Neural progenitor cell (in vitro differentiated cells): ENCODE results near the gene P2RX6. TPM values are rescaled to one million over a fixed set of nuclear protein-coding genes. Genes with fewer than 3 reads are reported as not detected.

ENCODE experiments used
- DNase-seq: peaks from one replicate; pipeline ENCODE4 v3.0.0-alpha.2; 2016; ENCODE audit warnings: low spot score
- H2AFZ ChIP-seq: fragments of 200-600 bp; sonication (generic); replicated peaks from 2 replicates; pipeline ENCODE4 v1.6.1; 2016; ENCODE audit warnings: antibody characterized with exemption
- H3F3A ChIP-seq: fragments of 200-600 bp; sonication (generic); 2 replicates; pipeline ENCODE4 v1.6.1; 2016; ENCODE audit warnings: antibody characterized with exemption, low read depth
- H3K27ac ChIP-seq: fragments of 200-600 bp; sonication (generic); 2 replicates; pipeline ENCODE4 v1.5.1; 2016; ENCODE audit warnings: mild to moderate bottlenecking
- H3K27me3 ChIP-seq: fragments of 200-600 bp; sonication (generic); 2 replicates; pipeline ENCODE4 v1.6.1; 2016; ENCODE audit warnings: mild to moderate bottlenecking, moderate library complexity
- H3K36me3 ChIP-seq: fragments of 200-600 bp; sonication (generic); 2 replicates; pipeline ENCODE4 v1.5.1; 2016
- H3K4me1 ChIP-seq: fragments of 200-600 bp; sonication (generic); 2 replicates; pipeline ENCODE4 v1.6.1; 2016; ENCODE audit warnings: mixed run types
- H3K4me2 ChIP-seq: fragments of 200-600 bp; sonication (generic); 2 replicates; pipeline ENCODE4 v1.6.1; 2016
- H3K4me3 ChIP-seq: fragments of 200-600 bp; sonication (generic); 2 replicates; pipeline ENCODE4 v1.5.1; 2016
- H3K79me2 ChIP-seq: fragments of 200-600 bp; sonication (generic); 2 replicates; pipeline ENCODE4 v1.6.1; 2016; ENCODE audit warnings: low read depth
- H3K9ac ChIP-seq: fragments of 200-600 bp; sonication (generic); 2 replicates; pipeline ENCODE4 v1.6.1; 2016
- H3K9me3 ChIP-seq: fragments of 200-600 bp; sonication (generic); 2 replicates; pipeline ENCODE4 v1.5.1; 2016; ENCODE audit warnings: low read depth
- H4K20me1 ChIP-seq: fragments of 200-600 bp; sonication (generic); 2 replicates; pipeline ENCODE4 v1.6.1; 2016; ENCODE audit warnings: low read depth
- H3K27ac Mint-ChIP-seq: 3 replicates; pipeline ENCODE4 v1.8.0; 2021; ENCODE audit warnings: mixed read lengths
- H3K27me3 Mint-ChIP-seq: 2 replicates; pipeline ENCODE4 v1.8.0; 2022; ENCODE audit warnings: low read depth, mild to moderate bottlenecking, inconsistent platforms, moderate library complexity, mixed read lengths; ENCODE audit not compliant: insufficient read depth
- H3K36me3 Mint-ChIP-seq: 3 replicates; pipeline ENCODE4 v1.8.0; 2021; ENCODE audit warnings: mixed read lengths
- H3K4me1 Mint-ChIP-seq: 3 replicates; pipeline ENCODE4 v1.8.0; 2021; ENCODE audit warnings: mixed read lengths
- H3K4me3 Mint-ChIP-seq: 3 replicates; pipeline ENCODE4 v1.8.0; 2021; ENCODE audit warnings: mild to moderate bottlenecking, moderate library complexity, mixed read lengths
- H3K9me3 Mint-ChIP-seq: 3 replicates; pipeline ENCODE4 v1.8.0; 2020; ENCODE audit warnings: mixed read lengths
- EZH2 ChIP-seq: fragments of 200-600 bp; sonication (generic); IDR thresholded peaks from 2 replicates; pipeline ENCODE4 v1.6.1; 2017; ENCODE audit warnings: antibody characterized with exemption, mild to moderate bottlenecking, moderate library complexity
- EZH2phosphoT487 ChIP-seq: fragments of 200-600 bp; sonication (generic); IDR thresholded peaks from 2 replicates; pipeline ENCODE4 v1.6.1; 2017; ENCODE audit warnings: antibody characterized with exemption
- total RNA-seq: library from RNA; depleted of rRNA; stranded (reverse); fragments of >200 nt; gene quantifications from 2 replicates; pipeline ENCODE4 v1.2.3, GENCODE V29; 2015; ENCODE audit warnings: low replicate concordance
- TF ChIP-seq, protein P1 (sequence below): fragments of 200-600 bp; sonication (generic); IDR thresholded peaks from 2 replicates; pipeline ENCODE4 v1.5.1; 2017; ENCODE audit warnings: antibody characterized with exemption, mild to moderate bottlenecking

The P2RX6 gene
- total RNA-seq, 1 donor from 2014 or later: 0.36 TPM

- H3K36me3 Mint-ChIP-seq: no peaks in the 10 kb centered on the region
- no peak overlapping the region for H3K4me2 ChIP-seq
- H3K27ac ChIP-seq: no peak overlapping the region
- H3K4me1 ChIP-seq: peaks cover 45% of the 10 kb centered on the region
- H3K9ac ChIP-seq: no peak overlapping the region
- peaks cover 23% of the 10 kb centered on the region for H3K27me3 Mint-ChIP-seq
- DNase-seq: no peak
- no peak overlapping the region for H2AFZ ChIP-seq
- H3K9me3 Mint-ChIP-seq: no peaks in the 10 kb centered on the region
- H3K9me3 ChIP-seq: no peaks in the 10 kb centered on the region
- H4K20me1 ChIP-seq: peaks cover 8% of the 10 kb centered on the region
- H3K79me2 ChIP-seq: no peaks in the 10 kb centered on the region
- H3K4me3 Mint-ChIP-seq: peak overlapping the region; percentile 33
- TF ChIP-seq EZH2phosphoT487 (no peak), EZH2 (no peak)
- TF ChIP-seq, protein P1, sequence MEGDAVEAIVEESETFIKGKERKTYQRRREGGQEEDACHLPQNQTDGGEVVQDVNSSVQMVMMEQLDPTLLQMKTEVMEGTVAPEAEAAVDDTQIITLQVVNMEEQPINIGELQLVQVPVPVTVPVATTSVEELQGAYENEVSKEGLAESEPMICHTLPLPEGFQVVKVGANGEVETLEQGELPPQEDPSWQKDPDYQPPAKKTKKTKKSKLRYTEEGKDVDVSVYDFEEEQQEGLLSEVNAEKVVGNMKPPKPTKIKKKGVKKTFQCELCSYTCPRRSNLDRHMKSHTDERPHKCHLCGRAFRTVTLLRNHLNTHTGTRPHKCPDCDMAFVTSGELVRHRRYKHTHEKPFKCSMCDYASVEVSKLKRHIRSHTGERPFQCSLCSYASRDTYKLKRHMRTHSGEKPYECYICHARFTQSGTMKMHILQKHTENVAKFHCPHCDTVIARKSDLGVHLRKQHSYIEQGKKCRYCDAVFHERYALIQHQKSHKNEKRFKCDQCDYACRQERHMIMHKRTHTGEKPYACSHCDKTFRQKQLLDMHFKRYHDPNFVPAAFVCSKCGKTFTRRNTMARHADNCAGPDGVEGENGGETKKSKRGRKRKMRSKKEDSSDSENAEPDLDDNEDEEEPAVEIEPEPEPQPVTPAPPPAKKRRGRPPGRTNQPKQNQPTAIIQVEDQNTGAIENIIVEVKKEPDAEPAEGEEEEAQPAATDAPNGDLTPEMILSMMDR: no peak
- no peaks in the 10 kb centered on the region for H3K36me3 ChIP-seq
- H3K4me3 ChIP-seq: no peak overlapping the region
- H3K27ac Mint-ChIP-seq: no peak overlapping the region
- H3K27me3 ChIP-seq: no peaks in the 10 kb centered on the region
- peaks cover 46% of the 10 kb centered on the region for H3F3A ChIP-seq
- peaks cover 27% of the 10 kb centered on the region for H3K4me1 Mint-ChIP-seq
Observed at GRCh38 chr22:20972933-20973577, 41.9 kb upstream of the P2RX6 start.

DNA sequence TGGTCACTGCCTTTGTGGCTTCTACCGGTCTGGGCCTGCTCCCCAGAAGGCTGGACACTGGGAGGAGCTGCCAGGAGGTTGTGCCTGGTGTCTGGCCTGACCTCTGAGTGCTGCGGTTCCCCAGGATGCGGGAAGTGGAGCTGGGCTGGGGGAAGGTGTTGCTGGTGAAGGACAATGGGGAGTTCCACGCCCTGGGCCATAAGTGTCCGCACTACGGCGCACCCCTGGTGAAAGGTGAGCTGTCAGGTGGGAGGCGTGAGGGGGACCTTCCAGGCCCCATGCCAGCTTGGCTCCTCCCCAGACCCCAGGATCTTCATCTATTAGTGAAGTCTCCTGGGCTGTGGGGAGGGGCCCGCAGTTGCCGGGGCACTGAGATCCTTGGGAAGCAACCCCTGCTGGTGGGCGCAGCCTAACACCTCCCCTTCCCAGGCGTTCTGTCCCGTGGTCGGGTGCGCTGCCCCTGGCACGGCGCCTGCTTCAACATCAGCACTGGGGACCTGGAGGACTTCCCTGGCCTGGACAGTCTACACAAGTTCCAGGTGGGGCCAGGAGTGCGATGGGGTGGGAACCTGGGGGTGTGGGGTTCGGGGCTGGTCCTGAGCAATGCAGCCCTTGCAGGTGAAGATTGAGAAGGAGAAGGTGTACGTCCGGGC is 41.2 kb upstream of the P2RX6 start:
- peaks cover 38% of the 10 kb centered on the region for H3K4me1 ChIP-seq
- H3K36me3 Mint-ChIP-seq: no peaks in the 10 kb centered on the region
- no peaks in the 10 kb centered on the region for H3K9me3 Mint-ChIP-seq
- H3K4me3 ChIP-seq: no peak overlapping the region
- no peaks in the 10 kb centered on the region for H3K36me3 ChIP-seq
- H3F3A ChIP-seq: peaks cover 42% of the 10 kb centered on the region
- no peak overlapping the region for H3K4me3 Mint-ChIP-seq
- H3K27ac Mint-ChIP-seq: peak overlapping the region; percentile 53
- no peaks in the 10 kb centered on the region for H3K9me3 ChIP-seq
- no peak overlapping the region for H3K4me2 ChIP-seq
- peaks cover 21% of the 10 kb centered on the region for H3K4me1 Mint-ChIP-seq
- no peaks in the 10 kb centered on the region for H3K27me3 ChIP-seq
- no peak overlapping the region for H3K9ac ChIP-seq
- no peaks in the 10 kb centered on the region for H3K79me2 ChIP-seq
- TF ChIP-seq, protein P1: no peak
- TF ChIP-seq EZH2: no peak
- no peak for TF ChIP-seq EZH2phosphoT487
- H4K20me1 ChIP-seq: peaks cover 8% of the 10 kb centered on the region
- DNase-seq: no peak
- H3K27ac ChIP-seq: no peak overlapping the region
- peaks cover 25% of the 10 kb centered on the region for H3K27me3 Mint-ChIP-seq
- H2AFZ ChIP-seq: no peak overlapping the region

GRCh38 chr22:20974336-20974955 is 40.5 kb upstream of the P2RX6 start:
- Mint-ChIP-seq H3K27me3 (peaks cover 25% of the 10 kb centered on the region), H3K4me1 (peaks cover 23% of the 10 kb centered on the region), H3K27ac (peak overlapping the region; percentile 53), H3K4me3 (no peak overlapping the region), H3K36me3 (no peaks in the 10 kb centered on the region), H3K9me3 (no peaks in the 10 kb centered on the region)
- Histone ChIP-seq H3K4me2 (no peak overlapping the region), H4K20me1 (peaks cover 8% of the 10 kb centered on the region), H3K79me2 (no peaks in the 10 kb centered on the region), H3F3A (peaks cover 42% of the 10 kb centered on the region), H3K9me3 (no peaks in the 10 kb centered on the region), H3K36me3 (no peaks in the 10 kb centered on the region), H2AFZ (no peak overlapping the region), H3K27me3 (no peaks in the 10 kb centered on the region), H3K9ac (no peak overlapping the region), H3K4me1 (peaks cover 35% of the 10 kb centered on the region), H3K4me3 (no peak overlapping the region), H3K27ac (no peak overlapping the region)
- no peak for TF ChIP-seq EZH2
- TF ChIP-seq, protein P1: no peak
- no peak for TF ChIP-seq EZH2phosphoT487
- DNase-seq: no peak
